HepG2 (cell line): ENCODE data around the gene TPRA1. TPM values are rescaled to one million over a fixed set of nuclear protein-coding genes. Genes with fewer than 3 reads are reported as not detected.

ENCODE experiments used
- ATAC-seq: fragments of 200-7000 bp; cut with Tn5 transposase; 3 replicates; pipeline ENCODE4 v1.9.1; 2020; ENCODE audit warnings: mild to moderate bottlenecking, moderate library complexity
- BruUV-seq: library from RNA; stranded (reverse); fragments of 400-500 nt; replicated peaks from 2 replicates; lab custom pipeline; 2021; lab: Mats Ljungman, UMichigan
- CTCF ChIA-PET: fragments of 300-600 bp; formaldehyde crosslinking; extraction: SDS; loops from one replicate; lab custom pipeline; 2021; ENCODE audit warnings: low total read pairs, inconsistent platforms, low intra/inter-chr PET ratio; lab: Yijun Ruan, JAX
- POLR2A ChIA-PET: fragments of 350-600 bp; sonication (Branson Sonifier 250); formaldehyde crosslinking; loops from one replicate; lab custom pipeline; 2020; ENCODE audit warnings: antibody characterized with exemption, inconsistent platforms; lab: Yijun Ruan, JAX
- DNase-seq: peaks from one replicate; pipeline ENCODE4 v3.0.0-alpha.2; 2015; ENCODE audit warnings: low spot score
- FAIRE-seq: peaks from 3 replicates; lab custom pipeline; 2011; peaks lifted over from hg19 to GRCh38; lab: Jason Lieb, UNC
- H2AFZ ChIP-seq: one replicate; pipeline ENCODE4 v1.6.1; 2011; ENCODE audit warnings: low read length, inconsistent platforms
- H3K27ac ChIP-seq: fragments of 300-600 bp; 3 replicates; pipeline ENCODE4 v1.8.0; 2011; ENCODE audit warnings: mixed run types, mild to moderate bottlenecking, mixed read lengths, low read length, inconsistent platforms; ENCODE audit not compliant: insufficient read depth; ENCODE audit errors: extremely low read length
- H3K27me3 ChIP-seq, 2 experiments: fragments of 200-600 bp in 1 of 2; 2 replicates in 1 of 2; 3 replicates in 1 of 2; pipeline versions ENCODE4 v1.6.0 to v1.8.0; 2011; ENCODE audit warnings: low read length in 2 of 2, mild to moderate bottlenecking in 2 of 2, moderate library complexity in 2 of 2, inconsistent platforms in 1 of 2; ENCODE audit not compliant: insufficient read depth in 2 of 2, control insufficient read depth in 1 of 2
- H3K36me3 ChIP-seq, 2 experiments: fragments of 200-600 bp in 1 of 2; replicated peaks in 1 of 2; 2 replicates in 1 of 2; 3 replicates in 1 of 2; pipeline versions ENCODE4 v1.5.1 to v1.8.0; 2011; ENCODE audit warnings: low read length in 2 of 2, inconsistent platforms in 1 of 2; ENCODE audit not compliant: insufficient read depth in 2 of 2, control insufficient read depth in 1 of 2
- H3K4me1 ChIP-seq: 2 replicates; pipeline ENCODE4 v1.5.1; 2012; ENCODE audit warnings: low read length, inconsistent platforms; ENCODE audit not compliant: insufficient read depth
- H3K4me2 ChIP-seq: 2 replicates; pipeline ENCODE4 v1.6.0; 2011; ENCODE audit warnings: low read depth, low read length, inconsistent platforms
- H3K4me3 ChIP-seq, 3 experiments: fragments of 200-600 bp in 1 of 3; sonication (generic), shearing (Covaris generic) in 1 of 3; replicated peaks in 1 of 3; 2 replicates each; pipeline ENCODE4 v1.5.1; 2011 to 2016; ENCODE audit warnings: low read length in 3 of 3, inconsistent platforms in 2 of 3, low read depth in 2 of 3, mild to moderate bottlenecking in 2 of 3, control low read depth in 1 of 3, mixed read lengths in 1 of 3; ENCODE audit not compliant: insufficient read depth in 1 of 3
- H3K79me2 ChIP-seq: one replicate; pipeline ENCODE4 v1.6.1; 2011; ENCODE audit warnings: low read length, inconsistent platforms; ENCODE audit not compliant: insufficient read depth
- H3K9ac ChIP-seq: 2 replicates; pipeline ENCODE4 v1.6.0; 2011; ENCODE audit warnings: mild to moderate bottlenecking, low read depth, low read length, inconsistent platforms; ENCODE audit not compliant: insufficient read depth
- H3K9me3 ChIP-seq: 2 replicates; pipeline ENCODE4 v1.5.1; 2012; ENCODE audit warnings: mild to moderate bottlenecking, low read length
- H4K20me1 ChIP-seq: 2 replicates; pipeline ENCODE4 v1.6.0; 2011; ENCODE audit warnings: inconsistent platforms, mild to moderate bottlenecking, low read length, moderate library complexity; ENCODE audit not compliant: insufficient read depth
- ATRX ChIP-seq: sonication (generic); formaldehyde crosslinking; IDR thresholded peaks from 2 replicates; pipeline ENCODE4 v1.4.0; 2020; ENCODE audit warnings: missing genetic modification reagents, borderline replicate concordance
- BRCA1 ChIP-seq: sonication (generic); formaldehyde crosslinking; IDR thresholded peaks from 2 replicates; pipeline ENCODE4 v1.4.0; 2020; ENCODE audit warnings: missing genetic modification reagents
- CCAR2 ChIP-seq: fragments of 200-400 bp; formaldehyde crosslinking; optimal IDR thresholded peaks from 2 replicates; pipeline ENCODE3; 2018; ENCODE audit warnings: low read depth, mild to moderate bottlenecking, low read length, moderate library complexity
- CREB1 ChIP-seq, 2 experiments: fragments of 450-650 bp in 1 of 2; IDR thresholded peaks; 2 replicates each; pipeline ENCODE4 v1.6.1; 2016 to 2017; ENCODE audit warnings: control low read depth in 1 of 2, mild to moderate bottlenecking in 1 of 2, missing compliant biosample characterization in 1 of 2, missing genetic modification characterization in 1 of 2
- CTCF ChIP-seq: sonication (generic); formaldehyde crosslinking; IDR thresholded peaks from 2 replicates; pipeline ENCODE4 v1.5.0; 2020; ENCODE audit warnings: mild to moderate bottlenecking, missing genetic modification reagents, moderate library complexity
- HNF1A ChIP-seq, 2 experiments: sonication (generic) in 1 of 2; formaldehyde crosslinking in 1 of 2; IDR thresholded peaks; 2 replicates each; pipeline versions ENCODE4 v1.4.0 to v1.6.1; 2016 to 2020; ENCODE audit warnings: borderline replicate concordance in 1 of 2, low read depth in 1 of 2, mild to moderate bottlenecking in 1 of 2, missing genetic modification reagents in 1 of 2
- MXD3 ChIP-seq: IDR thresholded peaks from 2 replicates; pipeline ENCODE4 v1.6.1; 2016; ENCODE audit warnings: mild to moderate bottlenecking, missing biosample characterization, missing genetic modification reagents
- PHF8 ChIP-seq: sonication (generic); formaldehyde crosslinking; IDR thresholded peaks from 2 replicates; pipeline ENCODE4 v1.5.0; 2020; ENCODE audit warnings: missing genetic modification reagents
- RBM39 ChIP-seq: fragments of 200-400 bp; formaldehyde crosslinking; IDR thresholded peaks from one replicate; pipeline ENCODE4 v1.6.1; 2018; ENCODE audit warnings: antibody characterized with exemption, mild to moderate bottlenecking, low read depth, low read length; ENCODE audit not compliant: poor library complexity, severe bottlenecking
- SATB2 ChIP-seq: sonication (generic); formaldehyde crosslinking; IDR thresholded peaks from 2 replicates; pipeline ENCODE4 v1.5.0; 2020; ENCODE audit warnings: missing genetic modification reagents
- ZNF235 ChIP-seq: sonication (generic); formaldehyde crosslinking; IDR thresholded peaks from 2 replicates; pipeline ENCODE4 v1.8.1; 2023; ENCODE audit warnings: mild to moderate bottlenecking, missing genetic modification reagents, borderline replicate concordance
- ZNF619 ChIP-seq: sonication (generic); formaldehyde crosslinking; IDR thresholded peaks from 2 replicates; pipeline ENCODE4 v1.4.0; 2020; ENCODE audit warnings: mild to moderate bottlenecking, missing genetic modification reagents
- WGBS: methylation state at CpG from one replicate; pipeline ENCODE4 v1.1.6; 2017; ENCODE audit warnings: low lambda C conversion rate; 5-methylcytosine and 5-hydroxymethylcytosine counted together
- in situ Hi-C: cut with HindIII; loops from 2 replicates; pipeline ENCODE4 v1.10.0; 2017; ENCODE audit warnings: low pct_unique_long_range_greater_than_20kb; ENCODE audit not compliant: extremely low pct_ligation_motif_present
- intact Hi-C: fragments of 100-400 bp; cut with micrococcal nuclease; formaldehyde crosslinking; loops from one replicate; pipeline ENCODE4 v1.10.0; 2022; ENCODE audit not compliant: unreplicated experiment
- polyA plus RNA-seq, 8 experiments: library from polyadenylated mRNA; depleted of rRNA in 3 of 8; stranded (reverse) in 7 of 8; unstranded in 1 of 8; fragments of >200 nt; fragmentation: Illumina TruSeq in 4 of 8; extraction: Trizol in 4 of 8; gene quantifications; 2 replicates each; pipeline versions ENCODE4 v1.2.1 to v1.2.3, GENCODE V29; 2011 to 2016; ENCODE audit warnings: low read depth in 4 of 8, missing spikeins in 1 of 8, mixed read lengths in 1 of 8; ENCODE audit not compliant: insufficient read depth in 1 of 8
- total RNA-seq, 5 experiments: library from RNA; depleted of rRNA; stranded (reverse); fragments of >200 nt; fragmentation: Illumina TruSeq; extraction: Trizol; gene quantifications; 2 replicates each; pipeline ENCODE4 v1.2.3, GENCODE V29; 2016; ENCODE audit warnings: low read depth in 1 of 5
- TF ChIP-seq, protein P1 (sequence below): sonication (generic); formaldehyde crosslinking; conservative IDR thresholded peaks from 2 replicates; pipeline ENCODE4 v1.4.0; 2020; ENCODE audit warnings: missing genetic modification reagents

TPRA1 gene
- total and polyA plus RNA-seq, 2 of the 13 experiments (the other 11 are each of a cell fraction or from before 2014, with no cell fraction given) = 25.4 to 25.8 TPM

DNA sequence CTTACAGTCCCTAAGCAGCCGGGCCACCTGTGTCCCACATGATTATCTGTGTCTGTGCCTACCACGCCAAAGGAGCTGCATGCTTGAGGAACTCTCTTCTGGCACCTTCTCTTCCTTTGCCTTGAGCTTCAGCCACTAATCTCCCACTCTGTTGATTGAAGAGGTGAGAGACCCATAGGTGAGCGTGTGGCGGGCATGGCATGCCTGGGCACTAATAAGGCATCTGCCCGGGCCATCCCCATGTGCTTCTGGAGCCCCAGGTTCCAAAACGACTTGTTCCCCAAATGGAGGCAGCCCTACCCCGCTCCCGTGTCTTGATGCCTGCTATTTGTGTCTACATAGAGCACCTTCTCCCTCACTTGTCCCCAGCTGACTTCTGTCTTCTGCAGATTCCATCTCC, 20.7 kb upstream of the TPRA1 start:
- Histone ChIP-seq H3K4me3 (no peak overlapping the region), H3K79me2 (peaks cover 2% of the 10 kb centered on the region), H3K9me3 (no peaks in the 10 kb centered on the region), H3K36me3 (peaks cover 32 to 92% of the 10 kb centered on the region in 2 experiments), H3K27ac (no peak overlapping the region), H2AFZ (no peak overlapping the region), H3K4me2 (no peak overlapping the region), H3K4me1 (peaks cover 6% of the 10 kb centered on the region; the same call in 1 of the 2 replicates), H3K27me3 (no peaks in the 10 kb centered on the region), H4K20me1 (no peaks in the 10 kb centered on the region), H3K9ac (no peak overlapping the region)
- FAIRE-seq (no peak), ATAC-seq (no peak), DNase-seq (no peak)
- BruUV-seq = no TSS peak
- CTCF ChIA-PET = no interaction called here
- WGBS = 92% methylated on average over 6 of the region's 8 CpGs
- POLR2A ChIA-PET = no interaction called here
- in situ Hi-C loops (no loop called here), intact Hi-C loops (no loop called here)
- TF ChIP-seq RBM39 (no peak), SATB2 (CRISPR knock-in tag) (no peak), ZNF619 (no peak), ZNF235 (CRISPR knock-in tag) (no peak), MXD3 (no peak), CREB1 (IDR thresholded peaks at IDR 0.05) (no peak), CREB1 (CRISPR knock-in tag; IDR thresholded peaks at IDR 0.05) (no peak), BRCA1 (CRISPR knock-in tag) (no peak), HNF1A (IDR thresholded peaks at IDR 0.05; ENCODE audit: low read depth) (no peak), HNF1A (CRISPR knock-in tag; IDR thresholded peaks at IDR 0.05; ENCODE audit: borderline replicate concordance) (no peak), CCAR2 (no peak), PHF8 (CRISPR knock-in tag) (no peak), CTCF (CRISPR knock-in tag) (no peak), ATRX (no peak)
- TF ChIP-seq, protein P1, sequence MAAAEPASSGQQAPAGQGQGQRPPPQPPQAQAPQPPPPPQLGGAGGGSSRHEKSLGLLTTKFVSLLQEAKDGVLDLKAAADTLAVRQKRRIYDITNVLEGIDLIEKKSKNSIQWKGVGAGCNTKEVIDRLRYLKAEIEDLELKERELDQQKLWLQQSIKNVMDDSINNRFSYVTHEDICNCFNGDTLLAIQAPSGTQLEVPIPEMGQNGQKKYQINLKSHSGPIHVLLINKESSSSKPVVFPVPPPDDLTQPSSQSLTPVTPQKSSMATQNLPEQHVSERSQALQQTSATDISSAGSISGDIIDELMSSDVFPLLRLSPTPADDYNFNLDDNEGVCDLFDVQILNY (CRISPR knock-in tag) = no peak
